HEK293 (cell line): Measurements from ENCODE around the gene RGS4.

Experiments used
- CTCF ChIA-PET: fragments of 350-600 bp; formaldehyde crosslinking; extraction: SDS; loops from one replicate; lab custom pipeline; 2021; ENCODE audit warnings: antibody characterized with exemption; lab: Yijun Ruan, JAX
- POLR2A ChIA-PET: fragments of 300-600 bp; formaldehyde crosslinking; extraction: SDS; loops from one replicate; lab custom pipeline; 2020; ENCODE audit warnings: antibody characterized with exemption, inconsistent platforms; lab: Yijun Ruan, JAX
- H3K27ac ChIP-seq: fragments of 200-500 bp; sonication (Bioruptor generic); 2 replicates; pipeline ENCODE4 v1.5.1; 2014; ENCODE audit warnings: low read depth, low read length, control low read depth, inconsistent platforms; ENCODE audit errors: extremely low read depth
- H3K36me3 ChIP-seq, 2 experiments: fragments of 200-500 bp in 1 of 2; sonication (Bioruptor generic) in 1 of 2; 1 replicate in 1 of 2; 2 replicates in 1 of 2; pipeline ENCODE4 v1.5.1; 2014 to 2017; ENCODE audit warnings: inconsistent platforms in 2 of 2, low read length in 2 of 2; ENCODE audit not compliant: control insufficient read depth in 2 of 2, insufficient read depth in 1 of 2
- H3K4me1 ChIP-seq: fragments of 200-500 bp; sonication (Bioruptor generic); 2 replicates; pipeline ENCODE4 v1.5.1; 2014; ENCODE audit warnings: mild to moderate bottlenecking, low read length, inconsistent platforms; ENCODE audit not compliant: control insufficient read depth, insufficient read depth
- H3K4me3 ChIP-seq: 2 replicates; pipeline ENCODE4 v1.5.1; 2011; ENCODE audit warnings: low read depth, mild to moderate bottlenecking, control low read depth, low read length, moderate library complexity
- H3K9me3 ChIP-seq: fragments of 200-500 bp; sonication (Bioruptor generic); 2 replicates; pipeline ENCODE4 v1.5.1; 2014; ENCODE audit warnings: low read depth, low read length, inconsistent platforms; ENCODE audit not compliant: control insufficient read depth, insufficient read depth
- KLF9 ChIP-seq: fragments of 450-650 bp; formaldehyde crosslinking; IDR thresholded peaks from 2 replicates; pipeline ENCODE4 v1.5.1; 2016; ENCODE audit warnings: missing biosample characterization, missing genetic modification characterization, low read depth
- ZFP69B ChIP-seq: fragments of 450-650 bp; formaldehyde crosslinking; IDR thresholded peaks from 2 replicates; pipeline ENCODE4 v1.5.1; 2016; ENCODE audit warnings: missing biosample characterization, missing genetic modification characterization
- ZNF133 ChIP-seq: fragments of 450-650 bp; formaldehyde crosslinking; IDR thresholded peaks from 2 replicates; pipeline ENCODE4 v1.5.1; 2016; ENCODE audit warnings: missing biosample characterization, missing genetic modification characterization
- ZNF157 ChIP-seq: fragments of 450-650 bp; formaldehyde crosslinking; IDR thresholded peaks from 2 replicates; pipeline ENCODE4 v1.5.1; 2016; ENCODE audit warnings: missing biosample characterization, missing genetic modification characterization
- ZNF223 ChIP-seq: fragments of 450-650 bp; formaldehyde crosslinking; IDR thresholded peaks from 2 replicates; pipeline ENCODE4 v1.5.1; 2016; ENCODE audit warnings: missing biosample characterization, missing genetic modification characterization
- ZNF311 ChIP-seq: fragments of 450-650 bp; formaldehyde crosslinking; IDR thresholded peaks from 2 replicates; pipeline ENCODE4 v1.5.1; 2017; ENCODE audit warnings: missing biosample characterization, missing genetic modification characterization, borderline replicate concordance
- ZNF394 ChIP-seq: fragments of 450-650 bp; formaldehyde crosslinking; IDR thresholded peaks from 2 replicates; pipeline ENCODE4 v1.5.1; 2016; ENCODE audit warnings: missing biosample characterization, missing genetic modification characterization, mild to moderate bottlenecking, moderate library complexity, borderline replicate concordance
- ZNF549 ChIP-seq: fragments of 450-650 bp; IDR thresholded peaks from 2 replicates; pipeline ENCODE4 v1.5.1; 2018; ENCODE audit warnings: missing biosample characterization, missing genetic modification characterization, mild to moderate bottlenecking, inconsistent platforms, moderate library complexity
- TF ChIP-seq, protein P1 (sequence below): fragments of 450-650 bp; formaldehyde crosslinking; IDR thresholded peaks from 2 replicates; pipeline ENCODE4 v1.5.1; 2016; ENCODE audit warnings: missing biosample characterization, missing genetic modification characterization
- TF ChIP-seq, protein P2 (sequence below): fragments of 450-650 bp; formaldehyde crosslinking; IDR thresholded peaks from 2 replicates; pipeline ENCODE4 v1.5.1; 2016; ENCODE audit warnings: missing biosample characterization, missing genetic modification characterization
- TF ChIP-seq, protein P3 (sequence below): fragments of 450-650 bp; IDR thresholded peaks from 2 replicates; pipeline ENCODE4 v1.5.1; 2018; ENCODE audit warnings: missing biosample characterization, missing genetic modification characterization
- TF ChIP-seq, protein P4 (sequence below): fragments of 450-650 bp; formaldehyde crosslinking; IDR thresholded peaks from 2 replicates; pipeline ENCODE4 v1.5.1; 2016; ENCODE audit warnings: missing biosample characterization, missing genetic modification characterization
- TF ChIP-seq, protein P5 (sequence below): fragments of 450-650 bp; formaldehyde crosslinking; IDR thresholded peaks from 2 replicates; pipeline ENCODE4 v1.5.1; 2016; ENCODE audit warnings: missing biosample characterization, missing genetic modification characterization

RGS4 gene

DNA sequence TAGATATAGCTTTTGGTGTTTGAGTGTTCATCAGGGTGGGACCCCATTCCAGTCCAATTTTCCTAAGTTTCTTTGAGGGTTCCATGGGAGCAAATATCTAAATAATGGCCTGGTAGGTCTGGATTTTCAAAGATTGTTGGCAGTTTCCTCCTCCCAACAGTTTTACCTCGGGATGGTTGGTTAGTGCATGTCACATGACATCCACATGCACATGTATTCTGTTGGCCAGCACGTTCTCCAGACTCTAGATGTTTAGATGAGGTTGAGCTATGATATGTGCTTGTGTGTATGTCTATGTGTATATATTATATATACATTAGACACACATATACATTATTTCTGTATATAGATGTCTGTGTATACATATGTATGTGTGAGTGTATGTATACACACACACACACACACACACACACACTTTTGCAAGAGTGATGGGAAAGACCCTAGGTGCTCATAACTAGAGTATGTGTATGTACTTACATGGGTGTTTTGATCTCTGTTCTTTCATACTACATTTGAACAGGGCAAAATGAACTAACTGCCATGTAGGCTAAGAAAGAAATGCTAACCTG, 5.6 kb downstream of the RGS4 start:
- no peak overlapping the region for H3K27ac ChIP-seq
- TF ChIP-seq ZNF157 (tag by site-specific recombination): no peak
- TF ChIP-seq, protein P1, sequence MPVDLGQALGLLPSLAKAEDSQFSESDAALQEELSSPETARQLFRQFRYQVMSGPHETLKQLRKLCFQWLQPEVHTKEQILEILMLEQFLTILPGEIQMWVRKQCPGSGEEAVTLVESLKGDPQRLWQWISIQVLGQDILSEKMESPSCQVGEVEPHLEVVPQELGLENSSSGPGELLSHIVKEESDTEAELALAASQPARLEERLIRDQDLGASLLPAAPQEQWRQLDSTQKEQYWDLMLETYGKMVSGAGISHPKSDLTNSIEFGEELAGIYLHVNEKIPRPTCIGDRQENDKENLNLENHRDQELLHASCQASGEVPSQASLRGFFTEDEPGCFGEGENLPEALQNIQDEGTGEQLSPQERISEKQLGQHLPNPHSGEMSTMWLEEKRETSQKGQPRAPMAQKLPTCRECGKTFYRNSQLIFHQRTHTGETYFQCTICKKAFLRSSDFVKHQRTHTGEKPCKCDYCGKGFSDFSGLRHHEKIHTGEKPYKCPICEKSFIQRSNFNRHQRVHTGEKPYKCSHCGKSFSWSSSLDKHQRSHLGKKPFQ: no peak
- no peak for TF ChIP-seq ZNF223
- TF ChIP-seq, protein P2, sequence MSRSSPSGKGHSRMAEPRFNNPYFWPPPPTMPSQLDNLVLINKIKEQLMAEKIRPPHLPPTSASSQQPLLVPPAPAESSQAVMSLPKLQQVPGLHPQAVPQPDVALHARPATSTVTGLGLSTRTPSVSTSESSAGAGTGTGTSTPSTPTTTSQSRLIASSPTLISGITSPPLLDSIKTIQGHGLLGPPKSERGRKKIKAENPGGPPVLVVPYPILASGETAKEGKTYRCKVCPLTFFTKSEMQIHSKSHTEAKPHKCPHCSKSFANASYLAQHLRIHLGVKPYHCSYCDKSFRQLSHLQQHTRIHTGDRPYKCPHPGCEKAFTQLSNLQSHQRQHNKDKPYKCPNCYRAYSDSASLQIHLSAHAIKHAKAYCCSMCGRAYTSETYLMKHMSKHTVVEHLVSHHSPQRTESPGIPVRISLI: no peak
- TF ChIP-seq, protein P3, sequence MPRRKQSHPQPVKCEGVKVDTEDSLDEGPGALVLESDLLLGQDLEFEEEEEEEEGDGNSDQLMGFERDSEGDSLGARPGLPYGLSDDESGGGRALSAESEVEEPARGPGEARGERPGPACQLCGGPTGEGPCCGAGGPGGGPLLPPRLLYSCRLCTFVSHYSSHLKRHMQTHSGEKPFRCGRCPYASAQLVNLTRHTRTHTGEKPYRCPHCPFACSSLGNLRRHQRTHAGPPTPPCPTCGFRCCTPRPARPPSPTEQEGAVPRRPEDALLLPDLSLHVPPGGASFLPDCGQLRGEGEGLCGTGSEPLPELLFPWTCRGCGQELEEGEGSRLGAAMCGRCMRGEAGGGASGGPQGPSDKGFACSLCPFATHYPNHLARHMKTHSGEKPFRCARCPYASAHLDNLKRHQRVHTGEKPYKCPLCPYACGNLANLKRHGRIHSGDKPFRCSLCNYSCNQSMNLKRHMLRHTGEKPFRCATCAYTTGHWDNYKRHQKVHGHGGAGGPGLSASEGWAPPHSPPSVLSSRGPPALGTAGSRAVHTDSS (tag by site-specific recombination): no peak
- TF ChIP-seq, all 188 proteins: peak for 0
- ChIA-PET CTCF (interaction anchor here (0.6 to 0.8 kb wide), 3 partner anchors 93 to 241 kb away, joined by 3 read pairs; no protein-coding TSS in a partner anchor), POLR2A (no interaction called here)
- Histone ChIP-seq H3K9me3 (no peaks in the 10 kb centered on the region), H3K4me1 (no peaks in the 10 kb centered on the region), H3K36me3 (no peaks in the 10 kb centered on the region), H3K4me3 (no peak overlapping the region)

DNA sequence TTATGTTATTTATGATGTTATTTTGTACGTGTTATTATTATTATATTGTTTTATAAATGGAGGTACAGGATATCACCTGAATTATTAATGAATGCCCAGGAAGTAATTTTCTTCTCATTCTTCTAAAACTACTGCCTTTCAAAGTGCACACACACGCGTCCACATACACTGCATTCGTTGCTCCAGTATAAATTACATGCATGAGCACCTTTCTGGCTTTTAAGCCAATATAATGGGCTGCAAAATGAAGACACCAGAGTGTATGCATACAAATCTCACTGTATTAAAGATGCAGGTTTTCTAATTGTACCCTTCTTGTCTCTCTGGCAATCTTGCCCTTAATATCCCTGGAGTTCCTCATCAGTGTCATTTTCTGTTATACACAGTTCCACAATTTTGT, 6.9 kb downstream of the RGS4 start:
- H3K27ac ChIP-seq: no peak overlapping the region
- no peak for TF ChIP-seq ZNF311 (tag by site-specific recombination)

DNA sequence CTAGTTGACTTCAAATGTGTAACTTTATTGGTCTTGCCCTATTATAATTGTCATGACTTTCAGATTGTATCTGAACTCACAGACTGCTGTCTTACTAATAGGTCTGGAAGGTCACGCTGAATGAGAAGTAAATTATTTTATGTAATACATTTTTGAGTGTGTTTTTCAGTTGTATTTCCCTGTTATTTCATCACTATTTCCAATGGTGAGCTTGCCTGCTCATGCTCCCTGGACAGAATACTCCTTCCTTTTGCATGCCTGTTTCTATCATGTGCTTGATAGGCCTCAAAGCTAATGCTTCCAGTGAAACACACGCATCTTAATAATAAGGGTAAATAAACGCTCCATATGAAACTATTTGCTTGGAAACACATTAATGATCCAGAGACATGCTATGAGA, 7.3 kb downstream of the RGS4 start:
- H3K27ac ChIP-seq: no peak overlapping the region
- no peaks in the 10 kb centered on the region for H3K9me3 ChIP-seq
- POLR2A ChIA-PET: no interaction called here
- no peaks in the 10 kb centered on the region for H3K4me1 ChIP-seq
- H3K4me3 ChIP-seq: no peak overlapping the region
- no peaks in the 10 kb centered on the region for H3K36me3 ChIP-seq
- CTCF ChIA-PET: no interaction called here
- no peak for TF ChIP-seq ZNF394 (tag by site-specific recombination)
- TF ChIP-seq KLF9: no peak
- TF ChIP-seq ZNF549 (tag by site-specific recombination): no peak
- TF ChIP-seq, protein P4, sequence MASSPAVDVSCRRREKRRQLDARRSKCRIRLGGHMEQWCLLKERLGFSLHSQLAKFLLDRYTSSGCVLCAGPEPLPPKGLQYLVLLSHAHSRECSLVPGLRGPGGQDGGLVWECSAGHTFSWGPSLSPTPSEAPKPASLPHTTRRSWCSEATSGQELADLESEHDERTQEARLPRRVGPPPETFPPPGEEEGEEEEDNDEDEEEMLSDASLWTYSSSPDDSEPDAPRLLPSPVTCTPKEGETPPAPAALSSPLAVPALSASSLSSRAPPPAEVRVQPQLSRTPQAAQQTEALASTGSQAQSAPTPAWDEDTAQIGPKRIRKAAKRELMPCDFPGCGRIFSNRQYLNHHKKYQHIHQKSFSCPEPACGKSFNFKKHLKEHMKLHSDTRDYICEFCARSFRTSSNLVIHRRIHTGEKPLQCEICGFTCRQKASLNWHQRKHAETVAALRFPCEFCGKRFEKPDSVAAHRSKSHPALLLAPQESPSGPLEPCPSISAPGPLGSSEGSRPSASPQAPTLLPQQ: no peak
- TF ChIP-seq, protein P5, sequence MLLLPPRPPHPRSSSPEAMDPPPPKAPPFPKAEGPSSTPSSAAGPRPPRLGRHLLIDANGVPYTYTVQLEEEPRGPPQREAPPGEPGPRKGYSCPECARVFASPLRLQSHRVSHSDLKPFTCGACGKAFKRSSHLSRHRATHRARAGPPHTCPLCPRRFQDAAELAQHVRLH (tag by site-specific recombination): no peak
- no peak for TF ChIP-seq ZNF133 (tag by site-specific recombination)
- TF ChIP-seq ZFP69B: no peak
- TF ChIP-seq, protein P1: no peak

More for the DNA sequence above, 6.9 kb downstream of the RGS4 start:
- no peaks in the 10 kb centered on the region for H3K9me3 ChIP-seq
- ChIA-PET CTCF (no interaction called here), POLR2A (no interaction called here)
- no peaks in the 10 kb centered on the region for H3K4me1 ChIP-seq
- no peak overlapping the region for H3K4me3 ChIP-seq
- H3K36me3 ChIP-seq: no peaks in the 10 kb centered on the region
